Aorta (tissue), 5 donors: ENCODE measurements around the gene MORN1. TPM values are rescaled to one million over a fixed set of nuclear protein-coding genes. Genes with fewer than 3 reads are reported as not detected.
A peak's percentile ranks its signal among the peaks of the same experiment; 100 is the strongest.

Source experiments
- ATAC-seq: fragments of 200-7000 bp; cut with Tn5 transposase; one replicate; pipeline ENCODE4 v1.9.1; 2022; ENCODE audit warnings: moderate library complexity; ENCODE audit not compliant: low FRiP score
- DNase-seq, 2 donors: peaks; one replicate each; pipeline ENCODE4 v3.0.0-alpha.2; 2020
- H3K27ac ChIP-seq, 2 donors: one replicate each; pipeline ENCODE4 v1.5.1; 2013; ENCODE audit warnings: low read length in 2 of 2, mild to moderate bottlenecking in 2 of 2, moderate library complexity in 2 of 2, control low read depth in 1 of 2, inconsistent platforms in 1 of 2, low read depth in 1 of 2
- H3K27me3 ChIP-seq, 2 donors: one replicate each; pipeline ENCODE4 v1.6.1; 2013; ENCODE audit warnings: control low read depth in 1 of 2, low read length in 1 of 2, mild to moderate bottlenecking in 1 of 2, moderate library complexity in 1 of 2; ENCODE audit not compliant: insufficient read depth in 2 of 2, control insufficient read depth in 1 of 2
- H3K36me3 ChIP-seq, 2 donors: one replicate each; pipeline ENCODE4 v1.6.1; 2013; ENCODE audit warnings: control low read depth in 1 of 2, low read length in 1 of 2, mild to moderate bottlenecking in 1 of 2; ENCODE audit not compliant: insufficient read depth in 2 of 2, control insufficient read depth in 1 of 2
- H3K4me1 ChIP-seq, 2 donors: one replicate each; pipeline ENCODE4 v1.6.1; 2013; ENCODE audit warnings: low read length in 2 of 2, control low read depth in 1 of 2, mild to moderate bottlenecking in 1 of 2, moderate library complexity in 1 of 2; ENCODE audit not compliant: insufficient read depth in 2 of 2, control insufficient read depth in 1 of 2
- H3K4me3 ChIP-seq, 2 donors: one replicate each; pipeline ENCODE4 v1.5.1; 2013; ENCODE audit warnings: low read length in 2 of 2, control low read depth in 1 of 2, mild to moderate bottlenecking in 1 of 2
- H3K9me3 ChIP-seq: one replicate; pipeline ENCODE4 v1.6.1; 2013; ENCODE audit warnings: mild to moderate bottlenecking, low read length; ENCODE audit not compliant: control insufficient read depth
- WGBS, 2 donors: extraction: QIAGEN DNeasy Blood & Tissue Kit; methylation state at CpG; one replicate each; pipeline ENCODE4 v1.1.7; 2013; 5-methylcytosine and 5-hydroxymethylcytosine counted together
- intact Hi-C, 2 donors: fragments of 100-400 bp; cut with DNase I; formaldehyde crosslinking; loops; one replicate each; pipeline versions ENCODE4 v1.14.2 to v1.15.0; 2022
- polyA plus RNA-seq, 2 donors: library from polyadenylated mRNA; stranded (reverse); fragments of 200-250 nt; gene quantifications; one replicate each; pipeline ENCODE4 v1.2.3, GENCODE V29; 2013
- total RNA-seq, 2 donors: library from RNA; stranded (reverse); fragmentation: NEBNext Ultra II Directional; extraction: Animal tissue kit (Norgen Biotek cat#: 25700); gene quantifications; one replicate each; pipeline ENCODE4 v1.2.1, GENCODE V29; 2021
- donor health status: healthy with polysubstance abuse.
- donor health status: Bipolar disorder and iron deficiency.
- donor health status: DM: no; HTN: no; CAD: no.
- donor health status: DM: no; HTN: no; CAD: no.
- donor health status: DM: yes; HTN: yes; CAD: no.

The MORN1 gene
- total and polyA plus RNA-seq, 4 donors: 0.50 to 12.0 (median 6.9) TPM

DNA sequence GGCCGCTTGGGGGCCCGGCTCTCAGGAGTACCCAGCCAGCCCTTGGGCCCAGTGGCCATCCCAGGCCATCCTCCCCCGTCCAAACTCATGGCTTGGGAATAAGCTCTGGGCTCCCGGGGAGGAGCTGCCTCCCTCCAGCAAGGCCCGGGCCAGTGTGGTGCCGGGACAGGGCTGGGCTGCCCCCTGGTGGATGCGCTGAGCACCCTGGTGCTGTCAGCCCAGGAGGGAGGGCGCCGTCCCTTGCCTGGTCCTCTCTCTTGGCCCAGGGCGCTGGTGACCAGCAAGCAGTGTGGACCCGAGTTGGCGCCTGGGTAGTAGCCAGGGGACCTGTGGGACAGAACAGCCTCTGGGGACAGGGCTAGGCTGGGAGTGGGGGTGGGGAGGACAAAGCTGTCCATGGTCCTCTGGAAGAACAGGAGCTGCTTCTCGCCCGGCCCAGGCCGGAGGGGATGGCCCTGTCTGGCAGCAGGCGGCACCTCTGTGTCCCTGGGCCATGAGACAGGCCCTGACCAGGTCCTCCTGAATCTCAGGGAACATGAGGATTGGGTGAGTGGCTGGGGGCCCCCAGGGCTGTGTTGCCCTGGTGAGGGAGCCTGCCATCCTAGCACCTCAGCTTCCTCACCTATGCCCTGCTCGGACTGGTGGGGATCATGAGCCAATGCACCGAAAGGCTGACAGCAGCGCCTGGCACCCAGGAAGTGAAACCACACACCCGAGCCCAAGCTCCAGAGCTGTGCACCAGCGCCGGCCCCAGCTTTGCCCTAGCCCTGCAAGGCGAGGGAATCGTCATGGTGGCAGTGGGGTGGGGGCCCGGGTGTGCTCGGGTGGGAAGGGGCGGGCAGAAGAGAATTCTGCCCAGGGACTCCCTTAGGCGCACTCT is 9.4 kb downstream of the MORN1 start:
- 36 to 37% methylated on average over 27 to 28 of the region's 28 CpGs for WGBS, 2 donors
- ATAC-seq (peak; percentile 95), DNase-seq (peak; percentile 91 to 97)
- Histone ChIP-seq H3K4me1 (no peaks in the 10 kb centered on the region), H3K27me3 (no peaks in the 10 kb centered on the region), H3K4me3 (no peak overlapping the region), H3K36me3 (no peaks in the 10 kb centered on the region), H3K27ac (no peak overlapping the region), H3K9me3 (no peaks in the 10 kb centered on the region)
- intact Hi-C loops: loop anchor here (1.0 to 5.0 kb wide), 4 partner anchors 60 to 187 kb away; partner anchors contain the start of gene FAAP20 (in 1 of the 2)

DNA sequence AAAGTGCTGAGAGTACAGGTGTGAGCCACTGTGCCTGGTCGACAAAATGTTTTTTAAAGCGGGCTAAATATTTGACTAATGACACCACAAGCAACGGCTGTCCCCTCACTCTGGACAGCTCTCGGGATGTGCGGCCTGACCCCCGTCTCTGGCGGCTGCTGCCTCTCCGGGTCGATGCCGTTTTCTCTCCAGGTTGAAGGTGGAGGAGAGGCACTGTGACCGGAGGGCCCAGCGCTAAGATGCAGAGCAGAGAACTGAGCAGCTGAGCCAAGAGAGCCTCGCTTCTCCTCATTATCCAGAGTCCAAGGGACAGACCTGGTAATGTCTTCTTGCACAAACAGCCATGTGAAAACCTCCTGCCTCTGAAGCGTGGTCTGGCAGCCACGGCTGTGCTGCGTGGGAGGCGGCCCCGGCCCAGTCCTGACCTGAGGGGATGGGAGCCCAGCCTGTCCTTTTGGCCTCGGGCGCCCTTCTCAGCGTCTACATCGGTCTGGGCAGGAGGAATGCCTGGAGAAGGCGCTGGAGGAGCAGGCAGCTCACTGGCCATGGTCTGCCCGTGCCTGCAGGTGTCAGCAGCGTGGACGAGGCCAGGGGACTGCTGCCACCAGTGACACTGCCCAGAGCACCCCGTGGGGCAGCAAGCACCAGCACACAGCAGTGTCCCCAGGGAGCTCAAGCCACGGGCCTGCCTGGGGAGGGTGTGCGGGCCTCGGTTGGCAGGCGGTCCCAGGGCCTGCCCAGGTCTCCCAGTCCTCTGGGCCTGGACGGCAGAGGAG is 10.3 kb downstream of the MORN1 start:
- DNase-seq: peak; percentile 49 to 74
- no peaks in the 10 kb centered on the region for H3K36me3 ChIP-seq
- intact Hi-C loops: loop anchor here (1.0 to 5.0 kb wide), 4 partner anchors 59 to 186 kb away; partner anchors contain the start of gene FAAP20 (in 1 of the 2)
- no peaks in the 10 kb centered on the region for H3K9me3 ChIP-seq
- H3K4me3 ChIP-seq: no peak overlapping the region
- no peaks in the 10 kb centered on the region for H3K4me1 ChIP-seq
- no peaks in the 10 kb centered on the region for H3K27me3 ChIP-seq
- no peak overlapping the region for H3K27ac ChIP-seq
- WGBS, 2 donors: 52 to 55% methylated on average over 30 to 32 of the region's 32 CpGs
- ATAC-seq: peak; percentile 36

DNA sequence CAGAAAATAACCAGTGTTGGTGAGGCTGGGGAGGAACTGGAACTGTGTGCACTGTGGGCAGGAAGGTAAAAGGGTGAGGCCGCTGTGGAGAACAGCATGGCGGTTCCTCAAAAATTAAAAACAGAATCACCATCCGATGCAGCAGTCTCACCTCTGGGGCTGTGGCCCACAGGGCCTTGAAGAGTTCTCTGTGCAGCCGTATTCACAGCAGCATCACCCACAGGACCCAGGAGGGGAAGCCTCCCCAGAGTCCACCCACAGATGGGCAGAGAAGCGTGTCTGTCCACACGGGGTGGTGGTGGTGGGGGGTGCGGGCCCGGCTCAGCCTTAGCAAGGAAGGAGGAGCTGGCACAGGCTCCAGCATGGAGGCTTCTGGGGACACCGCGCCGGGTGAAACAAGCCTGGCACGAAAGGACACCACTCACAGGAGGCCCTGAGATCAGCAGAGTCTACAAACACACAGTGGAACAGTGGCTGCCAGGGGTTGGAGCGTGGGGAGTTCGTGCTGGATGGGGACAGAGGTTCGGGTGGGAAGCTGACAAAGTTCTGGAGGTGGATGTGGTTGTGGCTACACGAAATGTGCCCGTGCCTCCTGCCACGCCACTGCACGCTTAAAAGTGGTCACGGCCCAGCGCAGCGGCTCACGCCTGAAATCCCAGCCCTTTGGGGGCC is 11.5 kb downstream of the MORN1 start:
- Histone ChIP-seq H3K36me3 (no peaks in the 10 kb centered on the region), H3K4me1 (no peaks in the 10 kb centered on the region), H3K9me3 (no peaks in the 10 kb centered on the region), H3K27me3 (no peaks in the 10 kb centered on the region), H3K4me3 (no peak overlapping the region), H3K27ac (no peak overlapping the region)
- DNase-seq: peak; percentile 25 to 66
- intact Hi-C loops: loop anchor here (2.0 to 5.0 kb wide), 3 partner anchors 58 to 185 kb away; partner anchors contain the start of gene FAAP20 (in 1 of the 2)
- no peak for ATAC-seq
- 92 to 93% methylated on average over 21 to 23 of the region's 23 CpGs for WGBS, 2 donors

DNA sequence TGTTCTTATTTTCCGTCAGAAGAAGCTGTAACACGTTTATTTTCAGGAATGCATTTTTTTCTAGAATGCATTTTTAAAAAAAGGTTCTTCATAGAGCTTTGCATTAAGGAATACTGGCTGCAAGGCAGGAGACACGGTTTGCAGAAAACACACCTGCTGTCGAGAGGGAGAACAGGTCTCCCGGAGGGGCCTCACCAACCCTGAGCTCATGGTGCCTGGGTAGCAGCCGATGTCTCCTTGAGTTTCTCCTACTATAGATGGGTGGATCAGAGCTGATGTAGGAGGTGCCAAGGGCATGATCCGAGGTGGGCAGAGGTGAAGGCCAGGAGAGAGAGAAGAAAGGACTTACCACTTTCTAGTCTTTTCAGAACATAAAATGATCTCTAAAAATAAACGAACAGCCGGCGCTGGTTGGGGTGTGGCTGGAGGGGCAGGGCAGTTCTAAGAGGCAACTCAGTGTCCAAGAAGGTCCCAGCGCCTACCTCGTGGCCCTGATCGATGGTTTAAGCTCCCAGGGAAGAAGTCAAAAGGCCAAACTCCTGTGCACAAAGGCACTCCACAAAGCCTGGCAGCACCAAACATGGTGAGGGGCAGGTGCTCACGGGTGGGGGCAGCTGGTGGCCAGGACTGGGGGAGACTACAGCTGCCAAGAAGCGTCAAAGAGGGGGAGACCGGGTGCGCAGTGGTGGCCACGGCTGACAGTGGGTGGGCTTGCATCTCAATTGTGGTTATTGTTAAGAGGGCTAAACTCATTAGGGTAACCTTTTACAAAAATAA is 12.2 kb downstream of the MORN1 start:
- DNase-seq (peak; percentile 26 to 46), ATAC-seq (no peak)
- Histone ChIP-seq H3K4me3 (no peak overlapping the region), H3K4me1 (no peaks in the 10 kb centered on the region), H3K27me3 (no peaks in the 10 kb centered on the region), H3K27ac (no peak overlapping the region), H3K9me3 (no peaks in the 10 kb centered on the region), H3K36me3 (no peaks in the 10 kb centered on the region)
- intact Hi-C loops: no loop called here
- 90 to 93% methylated on average over 18 of the region's 18 CpGs for WGBS, 2 donors

DNA sequence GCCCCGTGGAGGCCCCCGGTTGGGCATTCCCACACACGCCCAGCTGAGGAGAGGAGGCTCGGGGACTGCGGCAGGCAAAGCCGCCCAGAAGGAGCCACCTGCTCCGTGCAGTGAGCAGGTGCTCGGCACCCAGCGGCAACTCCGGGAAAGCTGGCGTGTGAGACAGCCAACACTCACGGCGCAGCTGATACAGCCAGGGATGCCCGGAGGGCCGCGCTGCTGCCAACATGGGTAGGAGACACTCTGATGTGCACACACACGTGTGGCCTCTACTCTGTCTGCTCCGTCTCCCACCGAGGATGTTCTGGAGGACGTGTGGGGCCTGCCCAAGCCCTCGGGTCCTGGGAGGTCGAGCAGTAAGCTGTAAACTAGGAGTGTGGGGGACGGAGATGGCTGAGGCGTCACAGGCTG is 12.9 kb downstream of the MORN1 start:
- WGBS, 2 donors: 91 to 92% methylated on average over 24 of the region's 24 CpGs

DNA sequence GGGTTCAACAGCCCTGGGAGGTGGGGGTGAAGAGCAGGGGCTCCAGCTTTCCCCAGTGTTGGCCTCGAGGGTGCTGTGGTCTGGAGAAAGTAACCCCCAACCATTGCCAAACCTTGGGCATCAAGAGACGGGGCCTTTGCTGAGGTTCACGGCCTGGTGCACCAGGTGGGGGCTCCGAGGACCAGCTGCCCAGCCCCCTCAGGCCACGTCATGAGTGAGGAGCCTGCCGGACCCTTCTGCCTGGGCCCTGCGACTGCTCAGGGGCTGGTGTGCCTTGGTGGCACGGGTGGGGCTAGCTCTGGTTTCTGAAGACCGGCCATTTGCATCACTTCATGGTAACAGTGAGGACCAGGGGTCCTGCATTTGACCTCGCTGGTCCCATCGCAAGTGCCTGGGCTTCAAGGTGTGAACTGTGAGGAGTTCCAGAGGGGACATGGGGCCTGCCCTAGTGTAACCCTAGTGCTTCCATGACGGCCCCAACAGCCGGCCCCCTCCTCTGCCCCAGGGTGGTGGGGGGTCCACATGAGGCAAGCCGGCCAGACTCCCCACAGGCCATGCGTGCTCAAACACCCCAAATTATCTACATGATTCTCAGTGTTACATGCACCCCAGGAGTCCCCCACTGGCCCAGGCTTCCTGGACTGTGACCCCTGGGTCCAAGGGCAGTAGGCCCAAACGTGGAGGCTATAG is 13.5 kb downstream of the MORN1 start:
- intact Hi-C loops: no loop called here
- WGBS, 2 donors: 90 to 91% methylated on average over 16 of the region's 16 CpGs

More for the DNA sequence above, 12.9 kb downstream of the MORN1 start:
- DNase-seq: peak; percentile 36 to 52
- Histone ChIP-seq H3K27me3 (no peaks in the 10 kb centered on the region), H3K4me3 (no peak overlapping the region), H3K9me3 (no peaks in the 10 kb centered on the region), H3K27ac (no peak overlapping the region), H3K36me3 (no peaks in the 10 kb centered on the region), H3K4me1 (no peaks in the 10 kb centered on the region)
- intact Hi-C loops: no loop called here
- ATAC-seq: no peak

DNA sequence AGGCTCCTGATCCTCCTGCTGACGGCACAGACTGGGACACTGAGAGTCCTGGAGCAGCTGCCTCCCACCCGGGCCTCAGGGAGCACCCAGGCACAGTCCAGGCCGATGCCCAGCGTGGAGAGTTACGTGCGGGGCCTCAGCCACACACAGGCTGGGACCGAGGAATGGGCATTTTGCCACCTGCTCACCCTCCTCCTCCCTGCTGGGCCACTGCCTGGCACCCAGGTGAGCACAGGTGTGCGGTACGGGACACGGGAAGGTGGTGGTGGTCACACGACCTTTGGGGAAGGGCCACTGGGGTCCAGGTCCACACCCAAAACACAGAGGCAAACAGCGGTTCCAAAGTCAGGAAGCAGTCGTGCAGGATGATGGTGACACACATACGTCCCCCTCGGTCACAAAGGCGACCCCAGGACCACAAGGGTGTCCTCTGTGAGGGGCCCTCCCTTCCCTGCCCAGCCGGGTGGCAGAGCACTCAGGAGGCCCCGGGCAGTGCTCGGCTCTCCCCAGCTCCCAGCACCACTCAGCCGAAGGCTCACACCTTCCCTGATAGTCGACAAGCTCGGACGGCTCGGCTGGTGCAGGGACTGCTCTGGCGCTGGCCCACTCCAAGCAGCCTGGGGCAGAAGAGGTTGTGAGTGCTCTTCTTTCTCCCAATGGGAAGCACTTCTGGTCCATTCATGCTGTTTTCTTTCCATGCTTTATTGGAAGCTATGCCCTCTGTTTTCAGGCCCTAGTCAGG is 14.3 kb downstream of the MORN1 start:
- Histone ChIP-seq H3K4me3 (no peak overlapping the region), H3K36me3 (no peaks in the 10 kb centered on the region), H3K9me3 (no peaks in the 10 kb centered on the region), H3K4me1 (no peaks in the 10 kb centered on the region), H3K27ac (no peak overlapping the region), H3K27me3 (no peaks in the 10 kb centered on the region)
- 88 to 90% methylated on average over 25 of the region's 25 CpGs for WGBS, 2 donors
- ATAC-seq (no peak), DNase-seq (peak; percentile 40 to 65)
- intact Hi-C loops: no loop called here

More for the DNA sequence above, 13.5 kb downstream of the MORN1 start:
- ATAC-seq (no peak), DNase-seq (peak; percentile 30 to 64)
- no peak overlapping the region for H3K4me3 ChIP-seq
- no peaks in the 10 kb centered on the region for H3K36me3 ChIP-seq
- no peaks in the 10 kb centered on the region for H3K27me3 ChIP-seq
- no peak overlapping the region for H3K27ac ChIP-seq
- no peaks in the 10 kb centered on the region for H3K9me3 ChIP-seq
- H3K4me1 ChIP-seq: no peaks in the 10 kb centered on the region
